Astrocyte (in vitro differentiated cells and primary cell): ENCODE results near the gene TRMT2A. TPM values are rescaled to one million over a fixed set of nuclear protein-coding genes. Genes with fewer than 3 reads are reported as not detected.

Experiments used
- DNase-seq: peaks from one replicate; pipeline ENCODE4 v3.0.0-alpha.2; 2010; ENCODE audit warnings: low read depth
- FAIRE-seq: peaks from 2 replicates; lab custom pipeline; 2011; peaks lifted over from hg19 to GRCh38; lab: Jason Lieb, UNC
- H2AFZ ChIP-seq: 2 replicates; pipeline ENCODE4 v1.6.0; 2012; ENCODE audit warnings: low read depth, low read length, inconsistent platforms
- H3K27ac ChIP-seq: 2 replicates; pipeline ENCODE4 v1.5.1; 2011; ENCODE audit warnings: low read depth, low read length, inconsistent platforms
- H3K27me3 ChIP-seq: 2 replicates; pipeline ENCODE4 v1.6.0; 2011; ENCODE audit warnings: low read length, inconsistent platforms; ENCODE audit not compliant: insufficient read depth
- H3K36me3 ChIP-seq: 2 replicates; pipeline ENCODE4 v1.5.1; 2011; ENCODE audit warnings: low read length, inconsistent platforms; ENCODE audit not compliant: insufficient read depth
- H3K4me1 ChIP-seq: 2 replicates; pipeline ENCODE4 v1.5.1; 2011; ENCODE audit warnings: low read length, inconsistent platforms; ENCODE audit not compliant: insufficient read depth
- H3K4me2 ChIP-seq: 2 replicates; pipeline ENCODE4 v1.6.0; 2012; ENCODE audit warnings: low read length, inconsistent platforms
- H3K4me3 ChIP-seq: 2 replicates; pipeline ENCODE4 v1.5.1; 2011; ENCODE audit warnings: low read depth, mild to moderate bottlenecking, low read length, inconsistent platforms; ENCODE audit not compliant: insufficient read depth
- H3K79me2 ChIP-seq: 2 replicates; pipeline ENCODE4 v1.6.0; 2012; ENCODE audit warnings: mild to moderate bottlenecking, low read length, inconsistent platforms; ENCODE audit not compliant: insufficient read depth
- H3K9ac ChIP-seq: 2 replicates; pipeline ENCODE4 v1.6.0; 2012; ENCODE audit warnings: mild to moderate bottlenecking, low read length, inconsistent platforms
- H3K9me3 ChIP-seq: 2 replicates; pipeline ENCODE4 v1.5.1; 2012; ENCODE audit warnings: low read depth, mild to moderate bottlenecking, low read length, inconsistent platforms; ENCODE audit not compliant: insufficient read depth
- H4K20me1 ChIP-seq: 2 replicates; pipeline ENCODE4 v1.6.0; 2012; ENCODE audit warnings: low read length, inconsistent platforms; ENCODE audit not compliant: insufficient read depth
- H3K27ac Mint-ChIP-seq: one replicate; pipeline ENCODE4 v1.8.0; 2021; ENCODE audit warnings: mild to moderate bottlenecking, mixed read lengths; ENCODE audit not compliant: unreplicated experiment
- H3K27me3 Mint-ChIP-seq: one replicate; pipeline ENCODE4 v1.8.0; 2021; ENCODE audit warnings: low read depth, mixed read lengths; ENCODE audit not compliant: unreplicated experiment
- H3K36me3 Mint-ChIP-seq: one replicate; pipeline ENCODE4 v1.8.0; 2021; ENCODE audit warnings: low read depth, mixed read lengths; ENCODE audit not compliant: unreplicated experiment
- H3K4me1 Mint-ChIP-seq: one replicate; pipeline ENCODE4 v1.8.0; 2021; ENCODE audit warnings: low read depth, mixed read lengths; ENCODE audit not compliant: unreplicated experiment
- H3K4me3 Mint-ChIP-seq: one replicate; pipeline ENCODE4 v1.8.0; 2021; ENCODE audit warnings: mild to moderate bottlenecking, moderate library complexity, mixed read lengths; ENCODE audit not compliant: unreplicated experiment
- H3K9me3 Mint-ChIP-seq: one replicate; pipeline ENCODE4 v1.8.0; 2021; ENCODE audit warnings: mild to moderate bottlenecking, mixed read lengths; ENCODE audit not compliant: unreplicated experiment
- EZH2 ChIP-seq: IDR thresholded peaks from 2 replicates; pipeline ENCODE4 v1.6.1; 2012; ENCODE audit warnings: mild to moderate bottlenecking, low read length, inconsistent platforms; ENCODE audit not compliant: insufficient read depth
- total RNA-seq: library from RNA; stranded (reverse); gene quantifications from 2 replicates; pipeline ENCODE4 v1.2.1, GENCODE V29; 2021
- TF ChIP-seq, protein P1 (sequence below): IDR thresholded peaks from 2 replicates; pipeline ENCODE4 v1.5.1; 2011; ENCODE audit warnings: low read depth, mild to moderate bottlenecking, inconsistent platforms, low read length, moderate library complexity; ENCODE audit not compliant: insufficient read depth

Gene TRMT2A
- total RNA-seq, 1 donor from 2014 or later = 32.9 TPM

- H3K4me1 Mint-ChIP-seq = no peaks in the 10 kb centered on the region
- TF ChIP-seq, protein P1, sequence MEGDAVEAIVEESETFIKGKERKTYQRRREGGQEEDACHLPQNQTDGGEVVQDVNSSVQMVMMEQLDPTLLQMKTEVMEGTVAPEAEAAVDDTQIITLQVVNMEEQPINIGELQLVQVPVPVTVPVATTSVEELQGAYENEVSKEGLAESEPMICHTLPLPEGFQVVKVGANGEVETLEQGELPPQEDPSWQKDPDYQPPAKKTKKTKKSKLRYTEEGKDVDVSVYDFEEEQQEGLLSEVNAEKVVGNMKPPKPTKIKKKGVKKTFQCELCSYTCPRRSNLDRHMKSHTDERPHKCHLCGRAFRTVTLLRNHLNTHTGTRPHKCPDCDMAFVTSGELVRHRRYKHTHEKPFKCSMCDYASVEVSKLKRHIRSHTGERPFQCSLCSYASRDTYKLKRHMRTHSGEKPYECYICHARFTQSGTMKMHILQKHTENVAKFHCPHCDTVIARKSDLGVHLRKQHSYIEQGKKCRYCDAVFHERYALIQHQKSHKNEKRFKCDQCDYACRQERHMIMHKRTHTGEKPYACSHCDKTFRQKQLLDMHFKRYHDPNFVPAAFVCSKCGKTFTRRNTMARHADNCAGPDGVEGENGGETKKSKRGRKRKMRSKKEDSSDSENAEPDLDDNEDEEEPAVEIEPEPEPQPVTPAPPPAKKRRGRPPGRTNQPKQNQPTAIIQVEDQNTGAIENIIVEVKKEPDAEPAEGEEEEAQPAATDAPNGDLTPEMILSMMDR = no peak
- no peak for TF ChIP-seq EZH2
- H3K36me3 Mint-ChIP-seq = peaks cover 54% of the 10 kb centered on the region
- DNase-seq (no peak), FAIRE-seq (no peak)
- no peaks in the 10 kb centered on the region for H3K27me3 Mint-ChIP-seq
- H3K4me3 Mint-ChIP-seq = no peak overlapping the region
- H3K27ac Mint-ChIP-seq = no peak overlapping the region
- Histone ChIP-seq H3K9ac (no peak overlapping the region), H3K79me2 (peaks cover 89% of the 10 kb centered on the region), H3K27ac (no peak overlapping the region), H3K27me3 (no peaks in the 10 kb centered on the region), H3K36me3 (peaks cover 84% of the 10 kb centered on the region), H3K9me3 (no peaks in the 10 kb centered on the region), H3K4me2 (no peak overlapping the region), H4K20me1 (peaks cover 68% of the 10 kb centered on the region), H3K4me3 (no peak overlapping the region), H3K4me1 (no peaks in the 10 kb centered on the region), H2AFZ (no peak overlapping the region)
- peaks cover 6% of the 10 kb centered on the region for H3K9me3 Mint-ChIP-seq
Measured at GRCh38 chr22:20093418-20094196, 23.4 kb downstream of the TRMT2A start.

DNA sequence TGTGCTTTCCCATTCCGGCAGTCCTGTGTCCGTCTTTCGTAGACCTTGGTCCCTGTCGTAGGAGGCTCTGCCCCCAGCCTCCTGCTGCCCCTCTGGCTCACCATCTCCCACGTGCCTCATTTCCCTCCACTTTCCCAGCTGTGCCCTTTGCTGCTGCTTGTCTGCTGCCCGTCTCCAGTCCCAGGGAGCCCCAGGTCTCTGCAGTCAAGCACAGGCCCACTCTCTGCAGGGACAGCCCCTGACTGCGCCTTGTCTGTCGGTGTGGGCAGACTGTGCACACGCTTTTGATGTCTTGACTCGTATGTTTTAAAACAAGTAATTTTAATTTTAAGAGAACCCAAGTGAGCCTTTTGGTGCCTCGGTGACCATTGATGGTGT is 24.6 kb downstream of the TRMT2A start:
- peaks cover 93% of the 10 kb centered on the region for H3K79me2 ChIP-seq

More for the DNA sequence above, 24.6 kb downstream of the TRMT2A start:
- Mint-ChIP-seq H3K27ac (no peak overlapping the region), H3K9me3 (peaks cover 6% of the 10 kb centered on the region), H3K4me3 (no peak overlapping the region), H3K36me3 (peaks cover 60% of the 10 kb centered on the region), H3K27me3 (no peaks in the 10 kb centered on the region), H3K4me1 (no peaks in the 10 kb centered on the region)
- Histone ChIP-seq H3K27me3 (no peaks in the 10 kb centered on the region), H3K4me3 (no peak overlapping the region), H3K36me3 (peaks cover 84% of the 10 kb centered on the region), H3K27ac (no peak overlapping the region), H3K4me2 (no peak overlapping the region), H3K4me1 (no peaks in the 10 kb centered on the region), H3K9ac (no peak overlapping the region), H4K20me1 (peaks cover 72% of the 10 kb centered on the region), H3K9me3 (no peaks in the 10 kb centered on the region), H2AFZ (no peak overlapping the region)
- no peak for FAIRE-seq
- no peak for DNase-seq
- no peak for TF ChIP-seq EZH2
- TF ChIP-seq, protein P1 = no peak
